CD4-positive, alpha-beta T cell (primary cell): Measurements from ENCODE around the gene SERPINB13. TPM values are rescaled to one million over a fixed set of nuclear protein-coding genes. Genes with fewer than 3 reads are reported as not detected.

ENCODE experiments used
- ATAC-seq: fragments of 200-7000 bp; cut with Tn5 transposase; one replicate; pipeline ENCODE4 v1.10.0; 2022; ENCODE audit warnings: mild to moderate bottlenecking; ENCODE audit not compliant: poor library complexity
- CTCF ChIA-PET: fragments of 350-600 bp; sonication (Branson Sonifier 250); formaldehyde crosslinking; loops from one replicate; lab custom pipeline; 2021; ENCODE audit warnings: antibody characterized with exemption, inconsistent platforms; lab: Charles Lee
- POLR2A ChIA-PET: fragments of 350-600 bp; sonication (Branson Sonifier 250); formaldehyde crosslinking; loops from one replicate; lab custom pipeline; 2021; ENCODE audit warnings: antibody characterized with exemption, inconsistent platforms; lab: Charles Lee
- DNase-seq, 14 experiments: peaks; one replicate each; pipeline ENCODE4 v3.0.0-alpha.2; 2013 to 2020; ENCODE audit warnings: mixed read lengths in 2 of 14
- H3K27ac ChIP-seq, 2 donors: one replicate each; pipeline versions ENCODE4 v1.5.1 to v1.7.0; 2013; ENCODE audit warnings: low read length in 2 of 2, low read depth in 1 of 2, mild to moderate bottlenecking in 1 of 2
- H3K27me3 ChIP-seq, 2 experiments: 1 replicate in 1 of 2; 2 replicates in 1 of 2; pipeline versions ENCODE4 v1.6.1 to v1.7.0; 2013; ENCODE audit warnings: low read length in 2 of 2, control low read depth in 1 of 2, mild to moderate bottlenecking in 1 of 2, moderate library complexity in 1 of 2; ENCODE audit not compliant: insufficient read depth in 2 of 2, control insufficient read depth in 1 of 2
- H3K36me3 ChIP-seq: one replicate; pipeline ENCODE4 v1.6.1; 2013; ENCODE audit warnings: low read length, control low read depth; ENCODE audit not compliant: insufficient read depth
- H3K4me1 ChIP-seq: one replicate; pipeline ENCODE4 v1.6.1; 2013; ENCODE audit warnings: low read length, control low read depth; ENCODE audit not compliant: insufficient read depth
- H3K4me3 ChIP-seq: one replicate; pipeline ENCODE4 v1.5.1; 2013; ENCODE audit warnings: mild to moderate bottlenecking, low read length, moderate library complexity
- H3K9me3 ChIP-seq, 2 experiments: 1 replicate in 1 of 2; 2 replicates in 1 of 2; pipeline versions ENCODE4 v1.6.1 to v1.7.0; 2013; ENCODE audit warnings: low read length in 2 of 2, mild to moderate bottlenecking in 2 of 2, control low read depth in 1 of 2, moderate library complexity in 1 of 2; ENCODE audit not compliant: control insufficient read depth in 1 of 2, insufficient read depth in 1 of 2
- H3K27ac Mint-ChIP-seq: one replicate; pipeline ENCODE4 v1.8.0; 2020; ENCODE audit warnings: mixed read lengths
- H3K27me3 Mint-ChIP-seq: one replicate; pipeline ENCODE4 v1.8.0; 2021; ENCODE audit warnings: mixed read lengths
- H3K36me3 Mint-ChIP-seq: one replicate; pipeline ENCODE4 v1.8.0; 2021; ENCODE audit warnings: low read depth, mixed read lengths
- H3K4me1 Mint-ChIP-seq: one replicate; pipeline ENCODE4 v1.8.0; 2021; ENCODE audit warnings: low read depth, mixed read lengths
- H3K4me3 Mint-ChIP-seq: one replicate; pipeline ENCODE4 v1.8.0; 2020; ENCODE audit warnings: mild to moderate bottlenecking, mixed read lengths
- H3K9me3 Mint-ChIP-seq: one replicate; pipeline ENCODE4 v1.8.0; 2020; ENCODE audit warnings: mixed read lengths
- intact Hi-C, 2 experiments: fragments of 100-400 bp; cut with DNase I in 1 of 2; cut with micrococcal nuclease in 1 of 2; formaldehyde crosslinking; loops; one replicate each; pipeline versions ENCODE4 v1.15.1 to v1.9.0; 2023 to 2025; cut with DNase I, micrococcal nuclease
- total RNA-seq, 174 experiments: library from RNA in 2 of 174; stranded (reverse) in 2 of 174; gene quantifications; one replicate each; pipeline ENCODE4 v1.2.3 and lab custom pipeline; 2021 to 2026
- TF ChIP-seq, protein P1 (sequence below): fragments of 200-600 bp; IDR thresholded peaks from one replicate; pipeline ENCODE4 v1.8.0; 2022; ENCODE audit warnings: antibody characterized with exemption, mild to moderate bottlenecking

SERPINB13 gene
- total RNA-seq, 2 experiments from 2014 or later = not detected

DNA sequence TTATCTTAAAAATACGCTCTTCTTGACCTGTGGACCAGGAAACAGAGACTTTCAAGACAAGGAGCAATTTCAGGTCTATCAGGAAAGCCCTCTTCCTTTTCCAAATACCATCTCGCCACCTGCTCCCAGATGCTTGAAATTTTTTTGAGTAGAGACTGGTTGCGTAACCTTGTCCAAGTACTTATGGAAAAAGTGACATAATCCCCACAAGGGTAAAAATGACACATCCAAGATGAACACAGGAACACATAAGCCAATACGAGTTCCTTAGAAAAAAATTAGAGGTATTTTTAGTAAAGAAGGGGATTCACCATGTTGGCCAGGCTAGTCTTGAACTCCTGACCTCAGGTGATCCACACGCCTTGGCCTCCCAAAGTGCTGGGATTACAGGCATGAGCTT, 1.8 kb downstream of the SERPINB13 start:
- peaks cover 0 to 7% of the 10 kb centered on the region in 2 experiments for H3K27me3 ChIP-seq
- Mint-ChIP-seq H3K4me3 (no peak overlapping the region), H3K27ac (no peak overlapping the region), H3K4me1 (no peaks in the 10 kb centered on the region), H3K27me3 (peaks cover 20% of the 10 kb centered on the region), H3K9me3 (no peaks in the 10 kb centered on the region), H3K36me3 (no peaks in the 10 kb centered on the region)
- H3K36me3 ChIP-seq = no peaks in the 10 kb centered on the region
- CTCF ChIA-PET = no interaction called here
- intact Hi-C loops = no loop called here
- H3K9me3 ChIP-seq = no peaks in the 10 kb centered on the region
- TF ChIP-seq, protein P1, sequence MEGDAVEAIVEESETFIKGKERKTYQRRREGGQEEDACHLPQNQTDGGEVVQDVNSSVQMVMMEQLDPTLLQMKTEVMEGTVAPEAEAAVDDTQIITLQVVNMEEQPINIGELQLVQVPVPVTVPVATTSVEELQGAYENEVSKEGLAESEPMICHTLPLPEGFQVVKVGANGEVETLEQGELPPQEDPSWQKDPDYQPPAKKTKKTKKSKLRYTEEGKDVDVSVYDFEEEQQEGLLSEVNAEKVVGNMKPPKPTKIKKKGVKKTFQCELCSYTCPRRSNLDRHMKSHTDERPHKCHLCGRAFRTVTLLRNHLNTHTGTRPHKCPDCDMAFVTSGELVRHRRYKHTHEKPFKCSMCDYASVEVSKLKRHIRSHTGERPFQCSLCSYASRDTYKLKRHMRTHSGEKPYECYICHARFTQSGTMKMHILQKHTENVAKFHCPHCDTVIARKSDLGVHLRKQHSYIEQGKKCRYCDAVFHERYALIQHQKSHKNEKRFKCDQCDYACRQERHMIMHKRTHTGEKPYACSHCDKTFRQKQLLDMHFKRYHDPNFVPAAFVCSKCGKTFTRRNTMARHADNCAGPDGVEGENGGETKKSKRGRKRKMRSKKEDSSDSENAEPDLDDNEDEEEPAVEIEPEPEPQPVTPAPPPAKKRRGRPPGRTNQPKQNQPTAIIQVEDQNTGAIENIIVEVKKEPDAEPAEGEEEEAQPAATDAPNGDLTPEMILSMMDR = no peak
- no peaks in the 10 kb centered on the region for H3K4me1 ChIP-seq
- ATAC-seq (no peak), DNase-seq (no peak)
- POLR2A ChIA-PET = no interaction called here
- H3K27ac ChIP-seq = no peak overlapping the region
- no peak overlapping the region for H3K4me3 ChIP-seq

DNA sequence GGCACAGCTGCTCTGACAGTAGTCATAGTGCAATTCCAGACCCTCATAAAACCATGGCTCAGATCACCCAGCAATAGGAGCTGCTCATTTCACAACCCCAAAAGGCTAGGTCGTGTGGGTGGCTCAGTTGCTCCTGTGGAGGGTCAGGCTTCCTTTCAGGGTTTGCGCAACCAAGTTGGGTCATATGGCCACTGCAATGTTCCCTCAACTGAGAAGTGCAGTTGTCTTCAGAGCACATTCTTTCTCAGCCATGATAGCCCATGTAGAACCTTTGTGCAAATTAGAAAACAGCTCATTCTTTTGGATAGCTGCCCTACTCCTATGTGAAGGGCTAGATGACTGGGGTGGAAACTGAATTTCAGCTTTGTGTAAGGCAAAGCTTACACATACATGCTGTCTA, 3.2 kb downstream of the SERPINB13 start:
- POLR2A ChIA-PET = no interaction called here
- no peak for ATAC-seq
- Histone ChIP-seq H3K4me3 (no peak overlapping the region), H3K4me1 (no peaks in the 10 kb centered on the region), H3K27me3 (peaks cover 0 to 7% of the 10 kb centered on the region in 2 experiments), H3K36me3 (no peaks in the 10 kb centered on the region), H3K27ac (no peak overlapping the region), H3K9me3 (no peaks in the 10 kb centered on the region)
- H3K9me3 Mint-ChIP-seq = no peaks in the 10 kb centered on the region
- no peaks in the 10 kb centered on the region for H3K4me1 Mint-ChIP-seq
- intact Hi-C loops = no loop called here
- no peak overlapping the region for H3K4me3 Mint-ChIP-seq
- H3K36me3 Mint-ChIP-seq = no peaks in the 10 kb centered on the region
- peaks cover 10% of the 10 kb centered on the region for H3K27me3 Mint-ChIP-seq
- CTCF ChIA-PET = no interaction called here
- TF ChIP-seq, protein P1 = no peak
- DNase-seq = peak in 2 of 14 experiments; percentile 10 to 27
- H3K27ac Mint-ChIP-seq = no peak overlapping the region

DNA sequence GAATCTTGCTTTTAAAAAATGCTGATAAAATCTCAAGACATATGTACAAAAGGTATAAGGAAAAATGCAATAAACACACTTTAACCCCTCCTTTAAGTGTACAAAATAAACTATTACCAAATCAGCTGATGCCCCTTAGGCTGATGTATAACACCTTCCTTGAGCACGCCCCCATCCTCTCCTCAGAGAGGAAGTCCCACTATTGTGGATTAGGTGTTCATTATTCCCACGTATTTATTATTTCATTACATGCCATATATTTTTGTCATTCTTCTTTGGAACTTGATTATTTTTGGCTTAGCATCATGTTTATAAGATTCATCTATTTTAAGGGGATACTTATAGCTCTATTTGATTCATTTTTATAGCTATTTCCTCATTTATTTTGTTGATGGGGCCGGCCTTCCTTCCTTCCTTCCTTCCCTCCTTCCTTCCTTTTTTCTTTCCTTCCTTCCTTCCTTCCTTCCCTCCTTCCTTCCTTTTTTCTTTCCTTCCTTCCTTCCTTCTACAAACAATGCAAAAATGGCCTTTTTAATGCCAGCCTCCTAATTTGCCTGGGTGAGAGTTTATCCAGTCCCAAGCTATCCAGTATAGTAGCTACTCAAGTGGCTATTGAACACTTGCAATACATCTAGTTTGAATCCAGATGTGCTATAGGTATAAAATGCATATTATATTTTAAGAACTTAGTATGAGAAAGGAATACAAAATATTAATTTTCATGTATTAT, 4.0 kb downstream of the SERPINB13 start:
- POLR2A ChIA-PET = no interaction called here
- no peak overlapping the region for H3K4me3 ChIP-seq
- no peaks in the 10 kb centered on the region for H3K4me1 ChIP-seq
- TF ChIP-seq, protein P1 = no peak
- no peak for ATAC-seq
- no peak overlapping the region for H3K27ac Mint-ChIP-seq
- H3K36me3 Mint-ChIP-seq = no peaks in the 10 kb centered on the region
- peaks cover 0 to 2% of the 10 kb centered on the region in 2 experiments for H3K27me3 ChIP-seq
- no peak overlapping the region for H3K27ac ChIP-seq
- CTCF ChIA-PET = no interaction called here
- H3K9me3 Mint-ChIP-seq = no peaks in the 10 kb centered on the region
- no peak overlapping the region for H3K4me3 Mint-ChIP-seq
- H3K4me1 Mint-ChIP-seq = no peaks in the 10 kb centered on the region
- no peaks in the 10 kb centered on the region for H3K9me3 ChIP-seq
- no peak for DNase-seq
- intact Hi-C loops = no loop called here
- H3K27me3 Mint-ChIP-seq = peaks cover 4% of the 10 kb centered on the region
- H3K36me3 ChIP-seq = no peaks in the 10 kb centered on the region
